Endothelial cell of umbilical vein (primary cell): ENCODE results near the gene HPCAL4.

Source experiments
- EZH2 ChIP-seq: IDR thresholded peaks from 2 replicates; pipeline ENCODE4 v1.6.1; 2012; ENCODE audit warnings: borderline replicate concordance, low read depth, mild to moderate bottlenecking, moderate library complexity, low read length, inconsistent platforms; ENCODE audit not compliant: severe bottlenecking
- FOS ChIP-seq: IDR thresholded peaks from 2 replicates; pipeline ENCODE4 v1.6.1; 2011; ENCODE audit warnings: mild to moderate bottlenecking, low read length, moderate library complexity, borderline replicate concordance; ENCODE audit not compliant: insufficient read depth
- JUN ChIP-seq: IDR thresholded peaks from 2 replicates; pipeline ENCODE4 v1.6.1; 2011; ENCODE audit warnings: borderline replicate concordance, low read depth; ENCODE audit not compliant: insufficient read length, insufficient read depth
- MAX ChIP-seq: IDR thresholded peaks from 2 replicates; pipeline ENCODE4 v1.6.1; 2011; ENCODE audit not compliant: insufficient read depth, insufficient read length
- POLR2AphosphoS5 ChIP-seq: IDR thresholded peaks from 2 replicates; pipeline ENCODE4 v1.6.1; 2012; ENCODE audit warnings: low read depth, mild to moderate bottlenecking, control low read depth, low read length, moderate library complexity; ENCODE audit not compliant: insufficient read depth
- TF ChIP-seq, protein P1 (sequence below), 2 donors: IDR thresholded peaks; 1 replicate in 1 of 2; 2 replicates in 1 of 2; pipeline ENCODE4 v1.5.1; 2011; ENCODE audit warnings: low read length in 2 of 2, mild to moderate bottlenecking in 2 of 2, moderate library complexity in 2 of 2, control low read depth in 1 of 2, inconsistent platforms in 1 of 2, low read depth in 1 of 2; ENCODE audit not compliant: insufficient read depth in 1 of 2; ENCODE audit errors: extremely low read depth in 1 of 2

DNA sequence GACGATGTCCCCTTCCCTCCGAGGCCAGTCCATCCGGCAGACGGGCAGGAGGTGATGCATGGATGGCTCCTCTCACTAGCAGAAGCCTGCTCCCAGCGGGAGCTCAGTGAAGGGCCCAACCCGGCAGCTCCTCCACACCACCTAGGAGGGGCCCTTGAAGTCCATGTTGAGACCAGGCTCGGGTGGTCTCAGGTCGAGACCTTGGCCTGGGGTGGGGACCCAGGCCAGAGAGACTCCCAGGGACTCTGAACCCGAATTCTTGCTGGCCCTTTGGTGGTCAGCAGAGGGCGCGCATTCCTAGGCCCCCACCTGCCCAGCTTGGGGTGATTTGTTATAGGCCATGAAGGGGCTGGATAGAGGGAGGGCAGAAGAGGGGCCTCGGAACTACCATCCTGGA is 18.7 kb downstream of the HPCAL4 start:
- TF ChIP-seq FOS: no peak
- TF ChIP-seq, protein P1, sequence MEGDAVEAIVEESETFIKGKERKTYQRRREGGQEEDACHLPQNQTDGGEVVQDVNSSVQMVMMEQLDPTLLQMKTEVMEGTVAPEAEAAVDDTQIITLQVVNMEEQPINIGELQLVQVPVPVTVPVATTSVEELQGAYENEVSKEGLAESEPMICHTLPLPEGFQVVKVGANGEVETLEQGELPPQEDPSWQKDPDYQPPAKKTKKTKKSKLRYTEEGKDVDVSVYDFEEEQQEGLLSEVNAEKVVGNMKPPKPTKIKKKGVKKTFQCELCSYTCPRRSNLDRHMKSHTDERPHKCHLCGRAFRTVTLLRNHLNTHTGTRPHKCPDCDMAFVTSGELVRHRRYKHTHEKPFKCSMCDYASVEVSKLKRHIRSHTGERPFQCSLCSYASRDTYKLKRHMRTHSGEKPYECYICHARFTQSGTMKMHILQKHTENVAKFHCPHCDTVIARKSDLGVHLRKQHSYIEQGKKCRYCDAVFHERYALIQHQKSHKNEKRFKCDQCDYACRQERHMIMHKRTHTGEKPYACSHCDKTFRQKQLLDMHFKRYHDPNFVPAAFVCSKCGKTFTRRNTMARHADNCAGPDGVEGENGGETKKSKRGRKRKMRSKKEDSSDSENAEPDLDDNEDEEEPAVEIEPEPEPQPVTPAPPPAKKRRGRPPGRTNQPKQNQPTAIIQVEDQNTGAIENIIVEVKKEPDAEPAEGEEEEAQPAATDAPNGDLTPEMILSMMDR (IDR thresholded peaks at IDR 0.05; ENCODE audit: extremely low read depth in 1 of 2, insufficient read depth in 1 of 2, low read depth in 1 of 2, low read length in 2 of 2): peak; percentile 39 to 66
- TF ChIP-seq MAX: no peak
- TF ChIP-seq JUN: no peak
- TF ChIP-seq POLR2AphosphoS5: no peak
- peak; percentile 11 for TF ChIP-seq EZH2
